HG02938 (cell line): ENCODE results near the gene TRA2B.

Experiments
- ATAC-seq: cut with Tn5 transposase; IDR thresholded peaks from one replicate; pipeline ENCODE4 v1.9.1; 2021; ENCODE audit warnings: mild to moderate bottlenecking, moderate library complexity; ENCODE audit not compliant: unreplicated experiment

Gene TRA2B

GRCh38 chr3:185937689-185938374 is at the start of gene TRA2B:
Gene TRA2B (minus strand): TSS chr3:185938014. CDS start chr3:185937860, 154 bp downstream.
- ATAC-seq, result peak; percentile 91

- ATAC-seq, result no peak
Measured at GRCh38 chr3:185986198-185986777, 48.5 kb upstream of the TRA2B start.

- no peak for ATAC-seq
Measured at GRCh38 chr3:185984203-185984602, 46.4 kb upstream of the TRA2B start.

- no peak for ATAC-seq
Measured at GRCh38 chr3:185983495-185984141, 45.8 kb upstream of the TRA2B start.

DNA sequence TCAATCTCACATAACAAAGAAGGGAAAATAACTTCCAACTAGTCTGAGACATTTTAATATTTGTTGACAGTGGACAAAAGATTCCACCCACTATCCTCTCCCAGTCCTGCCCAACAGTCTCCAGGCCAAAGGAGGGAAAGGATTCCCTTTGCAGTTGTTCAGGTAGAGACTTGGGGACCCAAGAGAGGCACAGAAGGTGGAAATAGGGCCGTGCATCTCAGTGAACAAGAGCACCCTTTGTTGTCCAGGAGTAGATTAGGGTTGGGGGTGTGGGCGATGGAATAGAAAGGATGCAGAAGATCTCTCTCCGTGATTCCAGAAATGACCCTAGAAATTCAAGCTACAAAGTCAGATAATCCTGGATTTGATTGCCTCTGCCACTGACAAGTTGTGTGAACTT is 44.8 kb upstream of the TRA2B start:
- ATAC-seq, result no peak

- no peak for ATAC-seq
Measured at GRCh38 chr3:185981621-185982020, 43.8 kb upstream of the TRA2B start.

- no peak for ATAC-seq
Measured at GRCh38 chr3:185979721-185980121, 41.9 kb upstream of the TRA2B start.

GRCh38 chr3:185978516-185978915 is 40.7 kb upstream of the TRA2B start:
- ATAC-seq, result no peak

DNA sequence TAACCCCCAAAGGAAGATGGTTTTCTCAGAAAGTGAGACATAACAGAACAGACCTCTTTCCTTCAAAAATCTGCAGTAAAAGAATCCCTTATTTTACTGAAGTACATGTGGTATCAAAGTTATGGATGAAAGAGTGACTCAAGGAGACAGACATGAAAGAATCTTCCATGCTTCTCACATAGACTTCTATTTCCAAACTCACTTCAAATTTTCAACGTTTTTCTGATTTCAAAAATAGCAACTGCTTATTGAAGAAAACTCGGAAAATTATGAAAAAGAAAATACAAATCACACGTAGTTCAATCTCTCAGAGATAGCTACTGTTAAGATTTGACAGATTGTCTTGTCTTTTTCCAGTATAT is 39.8 kb upstream of the TRA2B start:
- ATAC-seq, result no peak

GRCh38 chr3:185976977-185977678 is 39.3 kb upstream of the TRA2B start:
- ATAC-seq, result peak; percentile 86

DNA sequence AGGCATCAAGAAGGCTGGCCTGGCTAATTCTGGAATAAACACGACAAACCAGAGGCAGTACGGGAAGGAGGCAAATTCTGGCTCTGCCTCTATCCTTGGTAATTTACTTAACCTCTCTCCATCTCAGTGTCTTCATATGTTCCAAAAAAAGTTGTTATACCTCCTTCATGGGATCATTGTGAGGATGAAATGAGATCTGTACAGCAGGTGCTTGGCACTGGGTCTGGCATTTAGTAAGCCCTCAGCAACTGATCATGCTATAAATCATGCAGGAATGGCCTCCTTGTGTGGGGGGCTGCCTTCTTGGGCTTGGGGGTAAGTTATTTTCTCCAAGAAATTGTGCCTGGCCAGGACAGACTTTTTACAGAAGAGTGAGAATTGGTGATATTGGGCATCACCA is 38.3 kb upstream of the TRA2B start:
- no peak for ATAC-seq

GRCh38 chr3:185971579-185971978 is 33.8 kb upstream of the TRA2B start:
- ATAC-seq, result no peak

GRCh38 chr3:185968168-185968567 is 30.4 kb upstream of the TRA2B start:
- no peak for ATAC-seq

- ATAC-seq, result no peak
Measured at GRCh38 chr3:185966655-185967054, 28.8 kb upstream of the TRA2B start.

GRCh38 chr3:185965496-185965895 is 27.7 kb upstream of the TRA2B start:
- ATAC-seq, result no peak

- no peak for ATAC-seq
Measured at GRCh38 chr3:185961675-185962232, 23.9 kb upstream of the TRA2B start.

- no peak for ATAC-seq
Measured at GRCh38 chr3:185960522-185961288, 22.9 kb upstream of the TRA2B start.

GRCh38 chr3:185959609-185960521 is 22.1 kb upstream of the TRA2B start:
- no peak for ATAC-seq

- no peak for ATAC-seq
Measured at GRCh38 chr3:185958626-185959025, 20.8 kb upstream of the TRA2B start.

DNA sequence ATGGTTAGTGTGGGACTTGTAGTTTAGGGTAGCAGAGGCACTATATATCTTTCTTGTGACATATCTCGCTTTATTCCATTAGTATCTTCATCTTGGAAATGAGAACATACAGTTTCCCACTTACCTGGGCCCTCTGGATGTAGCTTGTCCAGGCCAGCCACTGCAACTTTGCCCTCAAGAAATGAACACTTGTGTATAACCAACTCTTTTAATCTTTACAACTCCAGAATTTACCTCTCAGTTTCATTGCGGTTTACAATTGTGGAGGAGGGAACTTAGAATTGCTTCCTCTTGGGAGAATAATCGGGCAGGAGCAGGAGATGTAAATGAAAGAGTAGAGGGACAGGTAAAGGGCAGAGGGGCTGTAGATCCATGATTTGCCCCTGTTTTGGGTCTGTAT is 18.4 kb upstream of the TRA2B start:
- ATAC-seq, result no peak
